Neutrophil (primary cell): ENCODE results near the gene SUPT20HL1.

Source experiments
- H3K27ac ChIP-seq: fragments of 200-600 bp; sonication (generic); 2 replicates; pipeline ENCODE4 v1.5.1; 2016; ENCODE audit warnings: mild to moderate bottlenecking, moderate library complexity
- H3K27me3 ChIP-seq: fragments of 200-600 bp; sonication (generic); 2 replicates; pipeline ENCODE4 v1.6.0; 2016; ENCODE audit warnings: mild to moderate bottlenecking
- H3K36me3 ChIP-seq: fragments of 200-600 bp; sonication (generic); 2 replicates; pipeline ENCODE4 v1.5.1; 2017
- H3K4me1 ChIP-seq, 2 experiments: fragments of 200-600 bp in 1 of 2; sonication (generic) in 1 of 2; 1 replicate in 1 of 2; 2 replicates in 1 of 2; pipeline versions ENCODE4 v1.5.1 to v1.6.1; 2013 to 2016; ENCODE audit warnings: low read depth in 1 of 2, low read length in 1 of 2, mild to moderate bottlenecking in 1 of 2, moderate library complexity in 1 of 2; ENCODE audit not compliant: control insufficient read depth in 1 of 2, insufficient read depth in 1 of 2
- H3K4me3 ChIP-seq, 2 experiments: fragments of 200-600 bp in 1 of 2; sonication (generic) in 1 of 2; 1 replicate in 1 of 2; 2 replicates in 1 of 2; pipeline ENCODE4 v1.5.1; 2013 to 2016; ENCODE audit warnings: low read depth in 1 of 2, low read length in 1 of 2, mild to moderate bottlenecking in 1 of 2, moderate library complexity in 1 of 2
- H3K9me3 ChIP-seq: fragments of 200-600 bp; sonication (generic); 2 replicates; pipeline ENCODE4 v1.5.1; 2016
- CTCF ChIP-seq: fragments of 200-600 bp; sonication (generic); IDR thresholded peaks from 2 replicates; pipeline ENCODE4 v1.5.1; 2016; ENCODE audit warnings: antibody characterized with exemption

SUPT20HL1 gene

GRCh38 chrX:24321741-24322395 lies 38.6 kb upstream of the SUPT20HL1 start:
- H3K27ac ChIP-seq, result no peak overlapping the region
- no peak for TF ChIP-seq CTCF
- no peaks in the 10 kb centered on the region for H3K36me3 ChIP-seq
- no peak overlapping the region for H3K4me3 ChIP-seq
- H3K9me3 ChIP-seq, result no peaks in the 10 kb centered on the region
- no peaks in the 10 kb centered on the region for H3K4me1 ChIP-seq
- no peaks in the 10 kb centered on the region for H3K27me3 ChIP-seq

- Histone ChIP-seq H3K27ac (no peak overlapping the region), H3K27me3 (no peaks in the 10 kb centered on the region), H3K4me3 (no peak overlapping the region), H3K4me1 (no peaks in the 10 kb centered on the region), H3K9me3 (no peaks in the 10 kb centered on the region), H3K36me3 (no peaks in the 10 kb centered on the region)
- TF ChIP-seq CTCF, result no peak
Measured at GRCh38 chrX:24325231-24325630, 35.2 kb upstream of the SUPT20HL1 start.

- Histone ChIP-seq H3K4me3 (no peak overlapping the region), H3K9me3 (no peaks in the 10 kb centered on the region), H3K36me3 (no peaks in the 10 kb centered on the region), H3K27me3 (no peaks in the 10 kb centered on the region), H3K27ac (no peak overlapping the region), H3K4me1 (no peaks in the 10 kb centered on the region)
- no peak for TF ChIP-seq CTCF
Measured at GRCh38 chrX:24332878-24333277, 27.6 kb upstream of the SUPT20HL1 start.

- TF ChIP-seq CTCF, result no peak
- Histone ChIP-seq H3K27me3 (no peaks in the 10 kb centered on the region), H3K9me3 (no peaks in the 10 kb centered on the region), H3K27ac (no peak overlapping the region), H3K4me1 (no peaks in the 10 kb centered on the region), H3K36me3 (no peaks in the 10 kb centered on the region), H3K4me3 (no peak overlapping the region)
Measured at GRCh38 chrX:24333371-24333770, 27.1 kb upstream of the SUPT20HL1 start.

GRCh38 chrX:24334461-24334860 lies 26.0 kb upstream of the SUPT20HL1 start:
- no peak for TF ChIP-seq CTCF
- Histone ChIP-seq H3K4me3 (no peak overlapping the region), H3K27me3 (no peaks in the 10 kb centered on the region), H3K36me3 (no peaks in the 10 kb centered on the region), H3K9me3 (no peaks in the 10 kb centered on the region), H3K27ac (no peak overlapping the region), H3K4me1 (no peaks in the 10 kb centered on the region)
